ENCODE results near the gene CEACAM21. TPM values are rescaled to one million over a fixed set of nuclear protein-coding genes. Genes with fewer than 3 reads are reported as not detected.
A peak's percentile ranks its signal among the peaks of the same experiment; 100 is the strongest.

Gene CEACAM21
- total RNA-seq, 4 donors from 2014 or later = 0.60 to 2.2 (median 0.87) TPM; not detected in 1

DNA sequence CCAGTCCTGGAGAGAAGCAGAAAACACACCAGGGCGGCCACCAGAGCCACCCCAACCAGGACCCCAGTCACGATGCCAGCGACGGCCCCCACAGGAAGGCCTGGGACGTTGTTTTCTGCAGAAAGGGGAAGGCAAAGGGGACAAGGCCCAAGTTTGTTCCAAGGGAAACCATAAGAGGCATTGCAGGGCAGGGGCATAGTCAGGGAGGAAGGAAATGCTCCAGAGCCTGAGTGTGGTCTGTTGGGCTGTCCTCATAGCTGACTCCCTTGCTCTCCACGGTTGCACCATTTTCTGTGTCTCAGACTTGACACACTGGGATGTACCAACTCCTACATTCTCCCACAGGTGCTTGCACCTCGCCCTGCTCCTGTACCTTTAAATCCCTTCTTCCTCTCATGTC, 45.7 kb downstream of the CEACAM21 start:
- DNase-seq (ENCODE audit: low spot score in 2 of 2) = no peak
- no peaks in the 10 kb centered on the region for H3K9me3 ChIP-seq
- TF ChIP-seq POLR2A (IDR thresholded peaks at IDR 0.05) = no peak
- no peak for TF ChIP-seq CTCF (IDR thresholded peaks at IDR 0.05)
- no peak for TF ChIP-seq EP300 (IDR thresholded peaks at IDR 0.05)
- no peak overlapping the region for H3K27ac ChIP-seq
- 51% methylated on average over 5 to 7 of the region's 7 CpGs for WGBS, 2 donors
- H3K4me3 ChIP-seq = no peak overlapping the region
- no peaks in the 10 kb centered on the region for H3K4me1 ChIP-seq
- no peaks in the 10 kb centered on the region for H3K27me3 ChIP-seq
- H3K36me3 ChIP-seq = no peaks in the 10 kb centered on the region

GRCh38 chr19:41623360-41623759, 47.4 kb downstream of the CEACAM21 start:
- 57 to 66% methylated on average over 4 of the region's 4 CpGs for WGBS, 2 donors

DNA sequence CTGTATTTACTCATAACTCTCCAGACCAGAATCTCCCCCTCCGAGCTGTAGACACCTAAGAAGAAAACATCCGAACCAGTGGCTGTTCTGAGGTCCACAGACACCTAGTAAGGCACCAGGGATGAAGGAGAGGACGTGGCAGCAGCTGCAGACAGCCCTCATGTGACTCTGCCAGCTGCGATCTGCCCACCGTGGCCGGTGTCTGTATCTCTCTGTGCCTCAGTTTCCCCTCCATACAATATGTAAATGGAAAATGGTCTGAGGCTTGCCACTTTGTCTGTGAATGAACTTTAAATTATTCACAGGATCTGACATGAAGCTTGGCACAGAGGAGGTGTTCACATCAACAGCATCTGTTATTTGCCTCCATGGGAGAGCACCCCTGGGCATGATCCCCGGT, 48.5 kb downstream of the CEACAM21 start:
- Histone ChIP-seq H3K9me3 (no peaks in the 10 kb centered on the region), H3K27ac (no peak overlapping the region), H3K27me3 (no peaks in the 10 kb centered on the region), H3K4me1 (no peaks in the 10 kb centered on the region), H3K4me3 (no peak overlapping the region), H3K36me3 (no peaks in the 10 kb centered on the region)
- 57 to 80% methylated on average over 7 of the region's 7 CpGs for WGBS, 2 donors
- TF ChIP-seq POLR2A (IDR thresholded peaks at IDR 0.05) (no peak), CTCF (IDR thresholded peaks at IDR 0.05) (no peak), EP300 (IDR thresholded peaks at IDR 0.05) (no peak)
- no peak for DNase-seq (ENCODE audit: low spot score in 2 of 2)

More at GRCh38 chr19:41623360-41623759, 47.4 kb downstream of the CEACAM21 start:
- H3K27me3 ChIP-seq = no peaks in the 10 kb centered on the region
- no peak overlapping the region for H3K4me3 ChIP-seq
- TF ChIP-seq POLR2A (IDR thresholded peaks at IDR 0.05) (no peak), CTCF (IDR thresholded peaks at IDR 0.05) (no peak), EP300 (IDR thresholded peaks at IDR 0.05) (no peak)
- no peaks in the 10 kb centered on the region for H3K36me3 ChIP-seq
- DNase-seq (ENCODE audit: low spot score in 2 of 2) = no peak
- H3K9me3 ChIP-seq = no peaks in the 10 kb centered on the region
- no peak overlapping the region for H3K27ac ChIP-seq
- H3K4me1 ChIP-seq = no peaks in the 10 kb centered on the region

DNA sequence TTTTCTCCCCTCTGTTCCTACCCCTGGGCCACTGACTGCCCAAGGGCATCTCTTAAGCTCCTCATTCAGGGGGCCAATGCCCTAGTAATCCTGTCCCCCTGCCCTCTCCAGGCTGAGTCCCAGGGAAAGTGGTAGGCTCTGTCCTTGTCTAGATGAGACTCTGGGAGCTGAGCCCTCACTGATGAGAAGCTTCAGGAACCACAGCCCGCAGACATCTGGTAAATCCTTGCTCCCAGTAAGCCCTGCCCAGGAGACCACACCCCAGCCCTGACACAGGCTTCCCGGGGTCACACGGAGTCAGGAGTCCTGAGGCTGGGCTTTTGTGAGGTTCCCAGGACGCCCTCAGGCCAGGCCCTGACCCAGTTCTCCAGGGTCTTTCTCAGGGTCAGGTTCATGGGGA, 49.0 kb downstream of the CEACAM21 start:
- WGBS, 2 donors = 41 to 44% methylated on average over 4 of the region's 4 CpGs

GRCh38 chr19:41626278-41626677, 50.3 kb downstream of the CEACAM21 start:
- no peak for DNase-seq (ENCODE audit: low spot score in 2 of 2)
- Histone ChIP-seq H3K27ac (no peak overlapping the region), H3K9me3 (peaks cover 0 to 12% (median 0%) of the 10 kb centered on the region in 4 donors), H3K4me3 (peak overlapping the region in 1 of 4 donors; percentile 34), H3K36me3 (no peaks in the 10 kb centered on the region), H3K27me3 (no peaks in the 10 kb centered on the region), H3K4me1 (no peaks in the 10 kb centered on the region)
- TF ChIP-seq CTCF (IDR thresholded peaks at IDR 0.05) = no peak
- no peak for TF ChIP-seq POLR2A (IDR thresholded peaks at IDR 0.05)
- TF ChIP-seq EP300 (IDR thresholded peaks at IDR 0.05) = no peak
- 26 to 38% methylated on average over 3 of the region's 3 CpGs for WGBS, 2 donors

More for the DNA sequence above, 49.0 kb downstream of the CEACAM21 start:
- Histone ChIP-seq H3K4me1 (no peaks in the 10 kb centered on the region), H3K27me3 (no peaks in the 10 kb centered on the region), H3K9me3 (no peaks in the 10 kb centered on the region), H3K36me3 (no peaks in the 10 kb centered on the region), H3K27ac (no peak overlapping the region), H3K4me3 (no peak overlapping the region)
- DNase-seq (ENCODE audit: low spot score in 2 of 2) = no peak
- TF ChIP-seq EP300 (IDR thresholded peaks at IDR 0.05) (no peak), CTCF (IDR thresholded peaks at IDR 0.05) (no peak), POLR2A (IDR thresholded peaks at IDR 0.05) (no peak)

Data from tibial nerve (tissue), 4 donors.